SU-DHL-6 (cell line): ENCODE data around the gene DNAI2.

Experiments used
- CTCF ChIP-seq: fragments of 200-600 bp; sonication (generic); IDR thresholded peaks from one replicate; pipeline ENCODE4 v1.5.1; 2017; ENCODE audit warnings: antibody characterized with exemption, mild to moderate bottlenecking, low read length, moderate library complexity; ENCODE audit not compliant: insufficient read depth, poor library complexity, severe bottlenecking
- EZH2phosphoT487 ChIP-seq: fragments of 200-600 bp; sonication (generic), shearing (Covaris generic); conservative IDR thresholded peaks from 2 replicates; pipeline ENCODE4 v1.6.1; 2018; ENCODE audit warnings: mild to moderate bottlenecking, antibody characterized with exemption, low read length, moderate library complexity, mixed read lengths

GRCh38 chr17:74298778-74299177, 24.7 kb downstream of the DNAI2 start:
- TF ChIP-seq CTCF, result no peak
- no peak for TF ChIP-seq EZH2phosphoT487
